ENCODE measurements around the gene STK35. TPM values are rescaled to one million over a fixed set of nuclear protein-coding genes. Genes with fewer than 3 reads are reported as not detected.
"Not testable (repeated sequence)": the region's sequence is repeated elsewhere in the genome, so short reads cannot be mapped to it uniquely, and the experiment has no call there.

STK35 gene
- total RNA-seq, 3 donors from 2014 or later = 20.2 to 23.3 (median 22.2) TPM

GRCh38 chr20:2179233-2179580 is 77.6 kb downstream of the STK35 start:
- Histone ChIP-seq H3K4me3 (no peak overlapping the region), H3K9me3 (no peaks in the 10 kb centered on the region), H3K4me1 (ENCODE audit: low read depth) (no peaks in the 10 kb centered on the region), H3K36me3 (ENCODE audit: low read depth) (no peaks in the 10 kb centered on the region)
- no peak for ATAC-seq
- intact Hi-C loops (cut with DNase I, micrococcal nuclease) = no loop called here
- DNase-seq = no peak
- no peak for TF ChIP-seq CTCF (IDR thresholded peaks at IDR 0.05)

- intact Hi-C loops (cut with DNase I, micrococcal nuclease) = no loop called here
- DNase-seq (no peak), ATAC-seq (no peak)
- H3K4me3 ChIP-seq = no peak overlapping the region
- TF ChIP-seq CTCF (IDR thresholded peaks at IDR 0.05) = no peak
- H3K9me3 ChIP-seq = no peaks in the 10 kb centered on the region
- H3K36me3 ChIP-seq (ENCODE audit: low read depth) = no peaks in the 10 kb centered on the region
- no peaks in the 10 kb centered on the region for H3K4me1 ChIP-seq (ENCODE audit: low read depth)
Observed at GRCh38 chr20:2179949-2180348, 78.3 kb downstream of the STK35 start.

GRCh38 chr20:2183381-2183780 is 81.8 kb downstream of the STK35 start:
- Histone ChIP-seq H3K4me3 (no peak overlapping the region), H3K9me3 (peaks cover 6% of the 10 kb centered on the region), H3K4me1 (ENCODE audit: low read depth) (no peaks in the 10 kb centered on the region), H3K36me3 (ENCODE audit: low read depth) (no peaks in the 10 kb centered on the region)
- intact Hi-C loops (cut with DNase I, micrococcal nuclease) = no loop called here
- TF ChIP-seq CTCF (IDR thresholded peaks at IDR 0.05) = no peak
- no peak for ATAC-seq
- DNase-seq = no peak

- H3K4me3 ChIP-seq; H3K36me3 ChIP-seq (ENCODE audit: low read depth); H3K4me1 ChIP-seq (ENCODE audit: low read depth); DNase-seq; intact Hi-C loops (cut with DNase I, micrococcal nuclease); H3K9me3 ChIP-seq; ATAC-seq: not testable (repeated sequence)
Observed at GRCh38 chr20:2184933-2185332, 83.3 kb downstream of the STK35 start.

- no peaks in the 10 kb centered on the region for H3K9me3 ChIP-seq
- intact Hi-C loops (cut with DNase I, micrococcal nuclease) = no loop called here
- no peaks in the 10 kb centered on the region for H3K36me3 ChIP-seq (ENCODE audit: low read depth)
- no peak for DNase-seq
- no peak for TF ChIP-seq CTCF (IDR thresholded peaks at IDR 0.05)
- ATAC-seq = no peak
- no peak overlapping the region for H3K4me3 ChIP-seq
- H3K4me1 ChIP-seq (ENCODE audit: low read depth) = no peaks in the 10 kb centered on the region
Observed at GRCh38 chr20:2195614-2196013, 94.0 kb downstream of the STK35 start.

GRCh38 chr20:2197166-2197565 is 95.5 kb downstream of the STK35 start:
- ATAC-seq (no peak), DNase-seq (no peak)
- H3K9me3 ChIP-seq = no peaks in the 10 kb centered on the region
- intact Hi-C loops (cut with DNase I, micrococcal nuclease) = no loop called here
- no peaks in the 10 kb centered on the region for H3K36me3 ChIP-seq (ENCODE audit: low read depth)
- TF ChIP-seq CTCF (IDR thresholded peaks at IDR 0.05) = no peak
- no peaks in the 10 kb centered on the region for H3K4me1 ChIP-seq (ENCODE audit: low read depth)
- H3K4me3 ChIP-seq = no peak overlapping the region

Other genes starting within 250 kb of the STK35 start
- gene SIRPA, start 206.4 kb upstream of the STK35 start, total RNA-seq = 10 to 100 TPM in 2 of 3 donors, 1 to 10 TPM in 1; 7.6 to 24.4 (median 14.1) TPM
- gene PDYN, start 107.8 kb upstream of the STK35 start, total RNA-seq = not detected
- gene TGM3, start 194.2 kb downstream of the STK35 start, total RNA-seq = under 1 TPM; 0.09 to 0.84 (median 0.29) TPM

Measured in mucosa of descending colon (tissue), 3 donors.